Jurkat, Clone E6-1 (cell line): Measurements from ENCODE around the gene TYSND1.
A peak's percentile ranks its signal among the peaks of the same experiment; 100 is the strongest.
"Not testable (repeated sequence)": the region's sequence is repeated elsewhere in the genome, so short reads cannot be mapped to it uniquely, and the experiment has no call there.

ENCODE experiments used
- DNase-seq: peaks from one replicate; pipeline ENCODE4 v3.0.0-alpha.2; 2011; ENCODE audit warnings: low read depth, low spot score
- H3K4me3 ChIP-seq: 2 replicates; pipeline ENCODE4 v1.5.1; 2011; ENCODE audit warnings: mild to moderate bottlenecking, low read length, control low read depth, moderate library complexity

TYSND1 gene

GRCh38 chr10:70169011-70169410 lies 22.5 kb upstream of the TYSND1 start:
- peak; percentile 84 for DNase-seq
- peak overlapping the region; percentile 75 for H3K4me3 ChIP-seq

- no peak overlapping the region for H3K4me3 ChIP-seq
- no peak for DNase-seq
These were observed 20.7 kb upstream of the TYSND1 start for GRCh38 chr10:70167246-70167645.

GRCh38 chr10:70166394-70166793 lies 19.9 kb upstream of the TYSND1 start:
- no peak overlapping the region for H3K4me3 ChIP-seq
- DNase-seq, result no peak

GRCh38 chr10:70164163-70164562 lies 17.7 kb upstream of the TYSND1 start:
- no peak for DNase-seq
- no peak overlapping the region for H3K4me3 ChIP-seq

- no peak for DNase-seq
- H3K4me3 ChIP-seq, result no peak overlapping the region
These were observed 16.9 kb upstream of the TYSND1 start for GRCh38 chr10:70163448-70163847.

GRCh38 chr10:70162892-70163201 lies 16.3 kb upstream of the TYSND1 start:
- peak; percentile 71 for DNase-seq
- H3K4me3 ChIP-seq, result no peak overlapping the region

- no peak for DNase-seq
- H3K4me3 ChIP-seq, result no peak overlapping the region
These were observed 15.8 kb upstream of the TYSND1 start for GRCh38 chr10:70162151-70162891.

GRCh38 chr10:70160798-70161197 lies 14.3 kb upstream of the TYSND1 start:
- DNase-seq, result no peak
- no peak overlapping the region for H3K4me3 ChIP-seq

GRCh38 chr10:70159366-70159765 lies 12.9 kb upstream of the TYSND1 start:
- H3K4me3 ChIP-seq, DNase-seq: not testable (repeated sequence)

- no peak for DNase-seq
- no peak overlapping the region for H3K4me3 ChIP-seq
These were observed 11.6 kb upstream of the TYSND1 start for GRCh38 chr10:70158113-70158512.

GRCh38 chr10:70155255-70155838 lies 8.8 kb upstream of the TYSND1 start:
- no peak overlapping the region for H3K4me3 ChIP-seq
- no peak for DNase-seq

- no peak for DNase-seq
- no peak overlapping the region for H3K4me3 ChIP-seq
These were observed 2.0 kb upstream of the TYSND1 start for GRCh38 chr10:70148516-70148915.

GRCh38 chr10:70147259-70147625 lies 742 bp upstream of the TYSND1 start:
- no peak for DNase-seq
- H3K4me3 ChIP-seq, result peak overlapping the region; percentile 75

GRCh38 chr10:70145666-70146488 lies 623 bp downstream of the TYSND1 start:
- H3K4me3 ChIP-seq, result peak overlapping the region; percentile 75
- DNase-seq, result peak; percentile 37

- DNase-seq, result no peak
- peak overlapping the region; percentile 75 for H3K4me3 ChIP-seq
These were observed 1.3 kb downstream of the TYSND1 start for GRCh38 chr10:70145166-70145665.

- no peak overlapping the region for H3K4me3 ChIP-seq
These were observed 2.0 kb downstream of the TYSND1 start for GRCh38 chr10:70144372-70145110.

GRCh38 chr10:70142555-70142954 lies 3.9 kb downstream of the TYSND1 start:
- H3K4me3 ChIP-seq, result no peak overlapping the region
- DNase-seq, result no peak

More at GRCh38 chr10:70144372-70145110, 2.0 kb downstream of the TYSND1 start:
- DNase-seq, result no peak

GRCh38 chr10:70140297-70140696 lies 6.2 kb downstream of the TYSND1 start:
- no peak for DNase-seq
- H3K4me3 ChIP-seq, result no peak overlapping the region

- no peak overlapping the region for H3K4me3 ChIP-seq
- no peak for DNase-seq
These were observed 6.6 kb downstream of the TYSND1 start for GRCh38 chr10:70139997-70140250.
